ENCODE measurements around the gene NUDCD2.
"Not testable (repeated sequence)": the region's sequence is repeated elsewhere in the genome, so short reads cannot be mapped to it uniquely, and the experiment has no call there.

The NUDCD2 gene

GRCh38 chr5:163426128-163426527, 33.8 kb downstream of the NUDCD2 start:
- H3K4me1 ChIP-seq (ENCODE audit: insufficient read depth, low read length); H3K36me3 ChIP-seq (ENCODE audit: insufficient read depth, low read length); H3K9me3 ChIP-seq (ENCODE audit: insufficient read depth, low read depth, low read length); H3K9ac ChIP-seq (ENCODE audit: low read depth, low read length); H3K27ac ChIP-seq (ENCODE audit: low read depth, low read length); H3K27me3 ChIP-seq (ENCODE audit: insufficient read depth, low read length); H3K4me3 ChIP-seq (ENCODE audit: low read length): not testable (repeated sequence)
- 97% methylated on average over 4 of the region's 4 CpGs for WGBS

- Histone ChIP-seq H3K9me3 (ENCODE audit: insufficient read depth, low read depth, low read length) (no peaks in the 10 kb centered on the region), H3K4me1 (ENCODE audit: insufficient read depth, low read length) (no peaks in the 10 kb centered on the region), H3K9ac (ENCODE audit: low read depth, low read length) (no peak overlapping the region), H3K4me3 (ENCODE audit: low read length) (no peak overlapping the region), H3K27ac (ENCODE audit: low read depth, low read length) (no peak overlapping the region), H3K27me3 (ENCODE audit: insufficient read depth, low read length) (no peaks in the 10 kb centered on the region), H3K36me3 (ENCODE audit: insufficient read depth, low read length) (no peaks in the 10 kb centered on the region)
- 93% methylated on average over 1 of the region's 1 CpG for WGBS
These were observed 35.1 kb downstream of the NUDCD2 start for GRCh38 chr5:163424836-163425235.

DNA sequence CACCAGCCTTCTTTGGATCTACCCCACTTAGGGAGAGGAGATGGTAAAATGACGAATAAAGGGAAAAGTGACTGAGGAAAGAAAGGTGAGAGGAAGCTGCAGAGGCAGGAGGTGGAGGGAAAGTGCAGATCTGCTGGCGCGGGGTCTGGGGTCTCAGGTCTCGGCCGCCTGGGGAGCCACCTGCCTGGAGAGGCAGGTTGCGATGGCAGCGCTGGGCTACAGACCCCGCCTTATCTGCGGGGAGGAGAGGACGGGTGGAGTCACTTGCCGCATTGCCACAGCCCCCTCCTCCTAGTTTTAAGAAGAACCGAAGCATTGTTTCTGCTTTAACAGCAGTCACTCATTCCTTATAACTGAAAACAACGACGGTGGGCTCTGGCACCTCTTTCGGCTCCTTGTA, 44.2 kb downstream of the NUDCD2 start:
- not testable (repeated sequence) for H3K27me3 ChIP-seq (ENCODE audit: insufficient read depth, low read length); H3K36me3 ChIP-seq (ENCODE audit: insufficient read depth, low read length); H3K9me3 ChIP-seq (ENCODE audit: insufficient read depth, low read depth, low read length); H3K9ac ChIP-seq (ENCODE audit: low read depth, low read length); H3K4me1 ChIP-seq (ENCODE audit: insufficient read depth, low read length); H3K27ac ChIP-seq (ENCODE audit: low read depth, low read length)
- 17% methylated on average over 15 of the region's 15 CpGs for WGBS
- peak overlapping the region; percentile 31 for H3K4me3 ChIP-seq (ENCODE audit: low read length)

DNA sequence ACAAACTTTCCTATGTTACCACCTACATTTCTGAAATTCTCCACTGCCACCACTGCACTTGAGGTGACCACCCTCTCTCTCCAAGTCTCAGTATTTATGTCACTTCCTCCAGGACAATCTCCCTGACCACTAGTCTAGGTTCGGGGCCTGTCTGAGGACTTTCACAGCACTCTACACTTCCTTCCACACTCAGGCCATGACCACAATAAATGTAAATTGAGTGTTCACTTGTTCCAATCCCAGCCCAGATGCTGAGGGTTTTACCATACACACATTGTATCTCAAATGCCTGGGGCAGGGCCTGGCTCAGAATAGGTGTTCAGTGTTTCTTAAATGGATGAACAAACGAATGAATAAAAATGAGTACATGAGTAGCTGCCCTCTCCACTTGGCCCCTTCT, 49.4 kb downstream of the NUDCD2 start:
- Histone ChIP-seq H3K27me3 (ENCODE audit: insufficient read depth, low read length) (no peaks in the 10 kb centered on the region), H3K27ac (ENCODE audit: low read depth, low read length) (no peak overlapping the region), H3K9me3 (ENCODE audit: insufficient read depth, low read depth, low read length) (no peaks in the 10 kb centered on the region), H3K4me3 (ENCODE audit: low read length) (no peak overlapping the region), H3K36me3 (ENCODE audit: insufficient read depth, low read length) (no peaks in the 10 kb centered on the region), H3K4me1 (ENCODE audit: insufficient read depth, low read length) (0 out of 2 replicates have a peak, but pooled peaks cover 2% of the 10 kb centered on the region), H3K9ac (ENCODE audit: low read depth, low read length) (no peak overlapping the region)
- WGBS = 92% methylated on average over 2 of the region's 2 CpGs

- Histone ChIP-seq H3K27me3 (ENCODE audit: insufficient read depth, low read length) (no peaks in the 10 kb centered on the region), H3K4me3 (ENCODE audit: low read length) (no peak overlapping the region), H3K9ac (ENCODE audit: low read depth, low read length) (no peak overlapping the region), H3K4me1 (ENCODE audit: insufficient read depth, low read length) (no peaks in the 10 kb centered on the region), H3K27ac (ENCODE audit: low read depth, low read length) (no peak overlapping the region), H3K9me3 (ENCODE audit: insufficient read depth, low read depth, low read length) (no peaks in the 10 kb centered on the region), H3K36me3 (ENCODE audit: insufficient read depth, low read length) (no peaks in the 10 kb centered on the region)
- 92% methylated on average over 6 of the region's 6 CpGs for WGBS
These were observed 50.5 kb downstream of the NUDCD2 start for GRCh38 chr5:163409384-163409783.

DNA sequence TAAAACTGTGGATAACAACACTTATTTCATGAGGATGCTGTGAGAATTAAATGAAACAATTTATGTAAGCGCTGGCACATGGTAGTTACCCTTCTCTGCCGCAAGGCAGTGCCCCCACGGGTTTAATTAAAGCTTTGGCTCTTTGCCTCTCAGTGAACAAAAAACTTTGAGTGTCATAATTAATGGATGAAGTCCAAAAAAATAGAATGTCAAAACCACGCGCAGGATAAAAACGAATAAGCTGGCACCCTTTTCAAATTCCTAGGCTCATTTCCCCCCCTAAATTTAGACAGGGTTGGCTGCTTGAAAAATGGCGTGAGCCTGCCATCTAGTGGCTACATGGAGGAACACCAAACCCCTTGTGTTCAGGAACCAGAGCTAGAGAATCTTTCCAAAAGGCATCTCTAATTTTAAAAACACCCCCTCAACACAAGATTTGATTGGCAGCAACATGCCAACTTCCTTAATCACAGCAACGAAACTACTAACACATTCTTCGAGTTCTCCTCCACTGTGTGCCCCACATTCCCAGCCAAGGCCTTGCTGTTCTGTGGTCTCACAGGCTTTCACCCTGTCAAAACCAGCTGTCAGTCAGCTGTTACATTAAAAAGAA, 51.5 kb downstream of the NUDCD2 start:
- WGBS = 32% methylated on average over 9 of the region's 9 CpGs
- Histone ChIP-seq H3K4me1 (ENCODE audit: insufficient read depth, low read length) (no peaks in the 10 kb centered on the region), H3K27ac (ENCODE audit: low read depth, low read length) (no peak overlapping the region), H3K9ac (ENCODE audit: low read depth, low read length) (no peak overlapping the region), H3K36me3 (ENCODE audit: insufficient read depth, low read length) (no peaks in the 10 kb centered on the region), H3K4me3 (ENCODE audit: low read length) (no peak overlapping the region), H3K9me3 (ENCODE audit: insufficient read depth, low read depth, low read length) (no peaks in the 10 kb centered on the region), H3K27me3 (ENCODE audit: insufficient read depth, low read length) (no peaks in the 10 kb centered on the region)

DNA sequence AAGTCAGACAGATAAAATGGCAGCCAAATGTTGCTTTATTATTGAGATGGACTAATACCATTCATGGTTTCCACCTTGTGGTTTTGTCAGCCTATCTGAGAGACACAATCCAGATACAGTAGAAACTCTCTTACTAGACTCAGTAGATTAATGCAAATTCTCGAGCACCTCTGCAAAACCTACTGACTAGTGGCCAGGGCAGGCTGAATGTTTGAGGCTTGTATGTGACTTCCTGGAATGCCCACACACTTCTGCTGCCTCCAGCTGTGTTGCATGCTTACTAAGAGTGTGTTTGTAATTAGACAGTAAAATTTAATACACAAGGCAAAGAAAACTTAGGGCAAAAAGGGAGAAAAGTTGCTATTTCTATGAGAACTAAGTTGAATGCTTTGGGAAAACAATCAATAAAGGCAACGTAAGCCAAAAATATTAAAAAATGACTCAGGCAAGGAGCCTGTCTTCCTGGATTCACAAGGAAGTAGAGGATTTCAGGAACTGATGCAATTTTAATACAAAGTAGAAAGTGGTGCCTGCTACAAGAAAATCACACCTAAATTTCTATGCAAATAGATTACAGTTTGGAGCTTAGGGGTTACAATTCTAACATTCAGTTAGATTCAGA, 52.8 kb downstream of the NUDCD2 start:
- no peak overlapping the region for H3K27ac ChIP-seq (ENCODE audit: low read depth, low read length)
- no peaks in the 10 kb centered on the region for H3K9me3 ChIP-seq (ENCODE audit: insufficient read depth, low read depth, low read length)
- no peaks in the 10 kb centered on the region for H3K27me3 ChIP-seq (ENCODE audit: insufficient read depth, low read length)
- no peaks in the 10 kb centered on the region for H3K36me3 ChIP-seq (ENCODE audit: insufficient read depth, low read length)
- H3K9ac ChIP-seq (ENCODE audit: low read depth, low read length) = no peak overlapping the region
- no peaks in the 10 kb centered on the region for H3K4me1 ChIP-seq (ENCODE audit: insufficient read depth, low read length)
- WGBS = 94% methylated on average over 2 of the region's 2 CpGs
- no peak overlapping the region for H3K4me3 ChIP-seq (ENCODE audit: low read length)

- Histone ChIP-seq H3K27me3 (ENCODE audit: insufficient read depth, low read length) (no peaks in the 10 kb centered on the region), H3K9ac (ENCODE audit: low read depth, low read length) (no peak overlapping the region), H3K4me1 (ENCODE audit: insufficient read depth, low read length) (no peaks in the 10 kb centered on the region), H3K4me3 (ENCODE audit: low read length) (no peak overlapping the region), H3K36me3 (ENCODE audit: insufficient read depth, low read length) (no peaks in the 10 kb centered on the region), H3K27ac (ENCODE audit: low read depth, low read length) (no peak overlapping the region), H3K9me3 (ENCODE audit: insufficient read depth, low read depth, low read length) (no peaks in the 10 kb centered on the region)
- WGBS = 94% methylated on average over 10 of the region's 10 CpGs
These were observed 55.3 kb downstream of the NUDCD2 start for GRCh38 chr5:163404364-163405173.

GRCh38 chr5:163402007-163402406, 57.9 kb downstream of the NUDCD2 start:
- Histone ChIP-seq H3K9me3 (ENCODE audit: insufficient read depth, low read depth, low read length) (no peaks in the 10 kb centered on the region), H3K27ac (ENCODE audit: low read depth, low read length) (no peak overlapping the region), H3K36me3 (ENCODE audit: insufficient read depth, low read length) (no peaks in the 10 kb centered on the region), H3K4me1 (ENCODE audit: insufficient read depth, low read length) (no peaks in the 10 kb centered on the region), H3K9ac (ENCODE audit: low read depth, low read length) (no peak overlapping the region), H3K27me3 (ENCODE audit: insufficient read depth, low read length) (no peaks in the 10 kb centered on the region), H3K4me3 (ENCODE audit: low read length) (no peak overlapping the region)
- WGBS = 88% methylated on average over 2 of the region's 2 CpGs

GRCh38 chr5:163401271-163401670, 58.6 kb downstream of the NUDCD2 start:
- Histone ChIP-seq H3K9ac (ENCODE audit: low read depth, low read length) (no peak overlapping the region), H3K27me3 (ENCODE audit: insufficient read depth, low read length) (no peaks in the 10 kb centered on the region), H3K4me1 (ENCODE audit: insufficient read depth, low read length) (no peaks in the 10 kb centered on the region), H3K27ac (ENCODE audit: low read depth, low read length) (no peak overlapping the region), H3K36me3 (ENCODE audit: insufficient read depth, low read length) (no peaks in the 10 kb centered on the region), H3K4me3 (ENCODE audit: low read length) (no peak overlapping the region), H3K9me3 (ENCODE audit: insufficient read depth, low read depth, low read length) (no peaks in the 10 kb centered on the region)
- WGBS = 83% methylated on average over 4 of the region's 4 CpGs

DNA sequence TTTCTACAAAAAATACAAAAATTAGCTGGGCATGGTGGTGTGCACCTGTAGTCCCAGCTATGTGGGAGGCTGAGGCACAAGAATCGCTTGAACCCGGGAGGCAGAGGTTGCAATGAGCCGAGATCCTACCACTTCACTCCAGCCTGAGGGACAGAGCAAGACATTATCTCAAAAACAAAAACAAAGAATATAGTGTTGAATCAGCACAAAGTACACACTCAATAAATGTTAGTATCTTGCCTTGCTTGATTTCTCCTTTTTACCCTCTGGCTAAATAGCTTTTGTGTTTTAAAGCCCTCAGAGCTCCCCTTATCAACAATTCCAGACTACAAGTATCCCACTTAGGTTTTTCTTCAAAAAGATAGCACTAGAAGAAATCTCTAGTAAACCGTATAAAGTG, 60.0 kb downstream of the NUDCD2 start:
- Histone ChIP-seq H3K27me3 (ENCODE audit: insufficient read depth, low read length) (no peaks in the 10 kb centered on the region), H3K27ac (ENCODE audit: low read depth, low read length) (no peak overlapping the region), H3K4me3 (ENCODE audit: low read length) (no peak overlapping the region), H3K36me3 (ENCODE audit: insufficient read depth, low read length) (no peaks in the 10 kb centered on the region), H3K9me3 (ENCODE audit: insufficient read depth, low read depth, low read length) (no peaks in the 10 kb centered on the region), H3K9ac (ENCODE audit: low read depth, low read length) (no peak overlapping the region), H3K4me1 (ENCODE audit: insufficient read depth, low read length) (no peaks in the 10 kb centered on the region)
- WGBS = 71% methylated on average over 4 of the region's 4 CpGs

Data from HUES64 (cell line).